ENCODE data around the gene CEP162.

The CEP162 gene

GRCh38 chr6:84081222-84081621 is 146.2 kb downstream of the CEP162 start:
- no peaks in the 10 kb centered on the region for H4K20me1 ChIP-seq (ENCODE audit: insufficient read depth, low read length)

GRCh38 chr6:84078335-84078734 is 149.1 kb downstream of the CEP162 start:
- Histone ChIP-seq H3K36me3 (replicated peaks; ENCODE audit: insufficient read depth, low read length) (no peaks in the 10 kb centered on the region), H3K9me2 (replicated peaks; ENCODE audit: insufficient read depth, low read length) (no peaks in the 10 kb centered on the region), H3K4me2 (ENCODE audit: low read depth, low read length) (no peak overlapping the region), H3K27me3 (replicated peaks; ENCODE audit: insufficient read depth, low read length) (no peaks in the 10 kb centered on the region), H2AFZ (ENCODE audit: low read length) (no peak overlapping the region), H3K27ac (ENCODE audit: low read length) (no peak overlapping the region), H3K79me2 (ENCODE audit: low read length) (no peaks in the 10 kb centered on the region), H4K20me1 (ENCODE audit: insufficient read depth, low read length) (no peaks in the 10 kb centered on the region), H3F3A (ENCODE audit: insufficient read depth, low read length) (no peaks in the 10 kb centered on the region), H3K9ac (ENCODE audit: low read length) (no peak overlapping the region), H3K4me1 (ENCODE audit: low read length) (no peaks in the 10 kb centered on the region), H3K4me3 (ENCODE audit: low read length) (no peak overlapping the region), H3K9me3 (replicated peaks; ENCODE audit: insufficient read depth, low read length) (no peaks in the 10 kb centered on the region)
- no peak for TF ChIP-seq CTCF (IDR thresholded peaks at IDR 0.05; ENCODE audit: low read length)
- TF ChIP-seq EZH2phosphoT487 (IDR thresholded peaks at IDR 0.05; ENCODE audit: low read length): no peak
- TF ChIP-seq EZH2 (optimal IDR thresholded peaks at IDR 0.05; ENCODE audit: low read depth, low read length): no peak
- no peak for DNase-seq

More at GRCh38 chr6:84081222-84081621, 146.2 kb downstream of the CEP162 start:
- H3K9me2 ChIP-seq (replicated peaks; ENCODE audit: insufficient read depth, low read length): no peaks in the 10 kb centered on the region
- no peaks in the 10 kb centered on the region for H3K9me3 ChIP-seq (replicated peaks; ENCODE audit: insufficient read depth, low read length)
- H3K9ac ChIP-seq (ENCODE audit: low read length): no peak overlapping the region
- H3K4me1 ChIP-seq (ENCODE audit: low read length): no peaks in the 10 kb centered on the region
- H3K27me3 ChIP-seq (replicated peaks; ENCODE audit: insufficient read depth, low read length): no peaks in the 10 kb centered on the region
- no peak overlapping the region for H3K27ac ChIP-seq (ENCODE audit: low read length)
- H3K36me3 ChIP-seq (replicated peaks; ENCODE audit: insufficient read depth, low read length): no peaks in the 10 kb centered on the region
- DNase-seq: no peak
- no peaks in the 10 kb centered on the region for H3K79me2 ChIP-seq (ENCODE audit: low read length)
- no peak for TF ChIP-seq EZH2 (optimal IDR thresholded peaks at IDR 0.05; ENCODE audit: low read depth, low read length)
- TF ChIP-seq CTCF (IDR thresholded peaks at IDR 0.05; ENCODE audit: low read length): no peak
- TF ChIP-seq EZH2phosphoT487 (IDR thresholded peaks at IDR 0.05; ENCODE audit: low read length): no peak
- H3K4me2 ChIP-seq (ENCODE audit: low read depth, low read length): no peak overlapping the region
- H2AFZ ChIP-seq (ENCODE audit: low read length): no peak overlapping the region
- H3F3A ChIP-seq (ENCODE audit: insufficient read depth, low read length): no peaks in the 10 kb centered on the region
- no peak overlapping the region for H3K4me3 ChIP-seq (ENCODE audit: low read length)

GRCh38 chr6:84077645-84078044 is 149.8 kb downstream of the CEP162 start:
- no peaks in the 10 kb centered on the region for H3K27me3 ChIP-seq (replicated peaks; ENCODE audit: insufficient read depth, low read length)
- H3K4me3 ChIP-seq (ENCODE audit: low read length): no peak overlapping the region
- no peaks in the 10 kb centered on the region for H3K9me3 ChIP-seq (replicated peaks; ENCODE audit: insufficient read depth, low read length)
- H3K9me2 ChIP-seq (replicated peaks; ENCODE audit: insufficient read depth, low read length): no peaks in the 10 kb centered on the region
- H4K20me1 ChIP-seq (ENCODE audit: insufficient read depth, low read length): no peaks in the 10 kb centered on the region
- H3K4me2 ChIP-seq (ENCODE audit: low read depth, low read length): no peak overlapping the region
- no peak for DNase-seq
- H3K79me2 ChIP-seq (ENCODE audit: low read length): no peaks in the 10 kb centered on the region
- no peaks in the 10 kb centered on the region for H3F3A ChIP-seq (ENCODE audit: insufficient read depth, low read length)
- H3K36me3 ChIP-seq (replicated peaks; ENCODE audit: insufficient read depth, low read length): no peaks in the 10 kb centered on the region
- no peak overlapping the region for H3K9ac ChIP-seq (ENCODE audit: low read length)
- no peak overlapping the region for H2AFZ ChIP-seq (ENCODE audit: low read length)
- TF ChIP-seq EZH2phosphoT487 (IDR thresholded peaks at IDR 0.05; ENCODE audit: low read length) (no peak), EZH2 (optimal IDR thresholded peaks at IDR 0.05; ENCODE audit: low read depth, low read length) (no peak)
- H3K27ac ChIP-seq (ENCODE audit: low read length): no peak overlapping the region
- H3K4me1 ChIP-seq (ENCODE audit: low read length): no peaks in the 10 kb centered on the region

GRCh38 chr6:84074988-84075781 is 152.3 kb downstream of the CEP162 start:
- H3K4me3 ChIP-seq (ENCODE audit: low read length): no peak overlapping the region
- H3K36me3 ChIP-seq (replicated peaks; ENCODE audit: insufficient read depth, low read length): no peaks in the 10 kb centered on the region
- no peaks in the 10 kb centered on the region for H3K9me3 ChIP-seq (replicated peaks; ENCODE audit: insufficient read depth, low read length)
- H3F3A ChIP-seq (ENCODE audit: insufficient read depth, low read length): no peaks in the 10 kb centered on the region
- H3K9ac ChIP-seq (ENCODE audit: low read length): no peak overlapping the region
- no peaks in the 10 kb centered on the region for H3K27me3 ChIP-seq (replicated peaks; ENCODE audit: insufficient read depth, low read length)
- H2AFZ ChIP-seq (ENCODE audit: low read length): no peak overlapping the region
- no peak overlapping the region for H3K4me2 ChIP-seq (ENCODE audit: low read depth, low read length)
- no peaks in the 10 kb centered on the region for H3K9me2 ChIP-seq (replicated peaks; ENCODE audit: insufficient read depth, low read length)
- DNase-seq: no peak
- H3K27ac ChIP-seq (ENCODE audit: low read length): no peak overlapping the region
- no peaks in the 10 kb centered on the region for H3K4me1 ChIP-seq (ENCODE audit: low read length)
- no peaks in the 10 kb centered on the region for H3K79me2 ChIP-seq (ENCODE audit: low read length)
- no peaks in the 10 kb centered on the region for H4K20me1 ChIP-seq (ENCODE audit: insufficient read depth, low read length)
- TF ChIP-seq CTCF (IDR thresholded peaks at IDR 0.05; ENCODE audit: low read length): no peak
- TF ChIP-seq EZH2 (optimal IDR thresholded peaks at IDR 0.05; ENCODE audit: low read depth, low read length): no peak
- no peak for TF ChIP-seq EZH2phosphoT487 (IDR thresholded peaks at IDR 0.05; ENCODE audit: low read length)

All from MM.1S (cell line).